ENCODE measurements around the gene MYOF.

- TF ChIP-seq CTCF (IDR thresholded peaks at IDR 0.05) (no peak), POLR2A (IDR thresholded peaks at IDR 0.05) (no peak)
Measured at GRCh38 chr10:93473161-93473560, 9.0 kb downstream of the MYOF start.
